ENCODE data around the gene C1QBP. TPM values are rescaled to one million over a fixed set of nuclear protein-coding genes. Genes with fewer than 3 reads are reported as not detected.

Gene C1QBP
- total RNA-seq, 6 experiments from 2014 or later: 60.2 to 163 (median 67.6) TPM

DNA sequence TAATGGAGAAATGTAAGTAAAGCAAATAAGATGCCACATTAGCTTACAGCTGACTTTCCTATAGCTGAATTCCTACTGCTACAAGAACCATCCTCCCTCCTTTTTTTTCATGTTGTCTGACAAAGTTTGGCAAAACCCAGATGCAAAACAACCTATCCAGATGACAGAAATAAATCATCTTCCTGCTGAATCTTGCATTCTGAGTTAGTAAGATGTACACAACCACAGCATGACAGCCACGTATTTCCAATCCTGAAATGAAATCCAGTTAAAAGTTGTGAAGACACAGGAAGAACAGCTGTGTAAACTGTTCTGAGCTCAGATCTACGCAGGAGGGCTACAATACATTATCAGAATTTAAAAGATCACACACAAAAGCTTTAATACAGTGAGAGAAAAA, 35.0 kb upstream of the C1QBP start:
- H3K4me3 ChIP-seq: no peak overlapping the region
- H3K4me1 ChIP-seq: no peaks in the 10 kb centered on the region
- DNase-seq (no peak), ATAC-seq (no peak)
- H3K9me3 ChIP-seq: no peaks in the 10 kb centered on the region
- TF ChIP-seq, protein P1, sequence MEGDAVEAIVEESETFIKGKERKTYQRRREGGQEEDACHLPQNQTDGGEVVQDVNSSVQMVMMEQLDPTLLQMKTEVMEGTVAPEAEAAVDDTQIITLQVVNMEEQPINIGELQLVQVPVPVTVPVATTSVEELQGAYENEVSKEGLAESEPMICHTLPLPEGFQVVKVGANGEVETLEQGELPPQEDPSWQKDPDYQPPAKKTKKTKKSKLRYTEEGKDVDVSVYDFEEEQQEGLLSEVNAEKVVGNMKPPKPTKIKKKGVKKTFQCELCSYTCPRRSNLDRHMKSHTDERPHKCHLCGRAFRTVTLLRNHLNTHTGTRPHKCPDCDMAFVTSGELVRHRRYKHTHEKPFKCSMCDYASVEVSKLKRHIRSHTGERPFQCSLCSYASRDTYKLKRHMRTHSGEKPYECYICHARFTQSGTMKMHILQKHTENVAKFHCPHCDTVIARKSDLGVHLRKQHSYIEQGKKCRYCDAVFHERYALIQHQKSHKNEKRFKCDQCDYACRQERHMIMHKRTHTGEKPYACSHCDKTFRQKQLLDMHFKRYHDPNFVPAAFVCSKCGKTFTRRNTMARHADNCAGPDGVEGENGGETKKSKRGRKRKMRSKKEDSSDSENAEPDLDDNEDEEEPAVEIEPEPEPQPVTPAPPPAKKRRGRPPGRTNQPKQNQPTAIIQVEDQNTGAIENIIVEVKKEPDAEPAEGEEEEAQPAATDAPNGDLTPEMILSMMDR (IDR thresholded peaks at IDR 0.05): no peak
- no peak for TF ChIP-seq POLR2A (IDR thresholded peaks at IDR 0.05)
- 100% methylated on average over 2 of the region's 2 CpGs for WGBS (ENCODE audit: insufficient coverage, low coverage, low lambda C conversion rate, missing lambda C conversion rate)
- H3K36me3 ChIP-seq: peaks cover 9 to 67% (median 25%) of the 10 kb centered on the region in 4 donors
- no peaks in the 10 kb centered on the region for H3K27me3 ChIP-seq
- intact Hi-C loops (cut with DNase I): no loop called here
- H3K27ac ChIP-seq: no peak overlapping the region

DNA sequence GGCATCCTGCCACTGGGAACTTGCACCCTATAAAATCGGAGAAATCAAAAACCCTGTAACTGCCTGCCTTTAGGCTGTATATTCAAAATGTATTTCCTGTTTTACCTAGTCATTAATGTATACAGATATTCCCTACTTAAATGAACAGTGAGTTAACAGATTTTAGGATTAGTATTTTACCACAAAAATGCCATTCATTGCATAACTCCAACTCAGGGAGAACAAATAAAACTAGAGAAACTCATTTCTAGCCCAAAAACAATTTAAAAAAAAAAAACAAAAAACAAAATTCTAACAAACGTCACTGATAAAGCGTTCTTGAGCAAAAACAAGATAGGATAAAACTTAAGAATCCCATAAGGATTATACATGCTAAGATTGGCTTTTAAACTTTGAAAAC, 33.6 kb upstream of the C1QBP start:
- Histone ChIP-seq H3K9me3 (no peaks in the 10 kb centered on the region), H3K4me3 (no peak overlapping the region), H3K27ac (no peak overlapping the region), H3K4me1 (no peaks in the 10 kb centered on the region), H3K27me3 (no peaks in the 10 kb centered on the region), H3K36me3 (peaks cover 5 to 53% (median 15%) of the 10 kb centered on the region in 4 donors)
- TF ChIP-seq POLR2A (IDR thresholded peaks at IDR 0.05): no peak
- TF ChIP-seq, protein P1 (IDR thresholded peaks at IDR 0.05): no peak
- 81% methylated on average over 3 of the region's 3 CpGs for WGBS (ENCODE audit: insufficient coverage, low coverage, low lambda C conversion rate, missing lambda C conversion rate)
- ATAC-seq (no peak), DNase-seq (no peak)
- intact Hi-C loops (cut with DNase I): no loop called here

DNA sequence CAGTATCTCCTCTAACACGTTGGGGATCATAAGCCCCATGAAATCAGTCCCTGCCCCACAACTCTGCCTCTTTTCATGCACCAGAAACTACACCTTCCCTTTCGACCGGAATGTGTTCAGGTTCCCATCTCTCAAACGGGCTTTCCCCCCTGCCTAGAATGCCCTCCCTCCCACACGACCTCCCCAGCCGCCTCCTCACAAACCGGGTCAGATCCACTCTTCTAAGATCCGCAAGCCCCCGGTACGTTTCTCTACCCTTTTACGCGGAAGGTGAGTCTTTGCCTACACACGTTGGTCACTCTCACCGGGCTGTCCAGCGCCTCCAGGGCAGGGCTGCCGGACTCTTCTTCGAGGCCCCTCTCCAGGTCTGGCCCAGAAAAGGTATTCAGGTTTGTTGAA, 29.1 kb upstream of the C1QBP start:
- H3K9me3 ChIP-seq: no peaks in the 10 kb centered on the region
- intact Hi-C loops (cut with DNase I): no loop called here
- H3K4me3 ChIP-seq: peak overlapping the region; percentile 90 to 99 (median 94)
- H3K27me3 ChIP-seq: no peaks in the 10 kb centered on the region
- DNase-seq (no peak), ATAC-seq (peak; percentile 12 to 26 (median 20))
- WGBS (ENCODE audit: insufficient coverage, low coverage, low lambda C conversion rate, missing lambda C conversion rate): 0% methylated on average over 13 of the region's 17 CpGs
- peak overlapping the region in 2 of 3 donors; percentile 72 to 77 for H3K27ac ChIP-seq
- TF ChIP-seq, protein P1 (IDR thresholded peaks at IDR 0.05): no peak
- no peak for TF ChIP-seq POLR2A (IDR thresholded peaks at IDR 0.05)
- peaks cover 0 to 11% (median 6%) of the 10 kb centered on the region in 4 donors for H3K36me3 ChIP-seq
- peaks cover 0 to 36% (median 17%) of the 10 kb centered on the region in 4 donors for H3K4me1 ChIP-seq

DNA sequence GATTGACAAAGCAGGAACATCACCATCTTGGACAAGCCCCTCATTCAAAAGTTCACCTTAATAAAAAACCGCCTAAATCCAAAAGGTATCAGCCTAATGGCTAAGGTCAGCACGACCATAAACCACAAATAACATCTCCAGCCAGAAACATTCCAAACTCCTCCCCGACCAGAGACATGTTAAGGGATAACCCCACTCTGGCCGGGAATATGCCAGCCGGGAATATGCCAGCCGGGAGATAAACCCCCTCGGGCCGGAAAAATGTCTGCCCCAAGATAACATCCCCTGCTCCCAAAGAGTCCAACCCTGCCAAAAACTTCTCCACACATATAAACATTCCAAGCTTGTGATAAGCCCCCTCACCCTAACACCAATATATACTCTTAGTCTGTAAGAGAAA, 28.5 kb upstream of the C1QBP start:
- no peak for DNase-seq
- peak overlapping the region; percentile 90 to 99 (median 94) for H3K4me3 ChIP-seq
- no peak for ATAC-seq
- no peaks in the 10 kb centered on the region for H3K9me3 ChIP-seq
- no peaks in the 10 kb centered on the region for H3K27me3 ChIP-seq
- WGBS (ENCODE audit: insufficient coverage, low coverage, low lambda C conversion rate, missing lambda C conversion rate): 9% methylated on average over 7 of the region's 8 CpGs
- intact Hi-C loops (cut with DNase I): no loop called here
- peaks cover 0 to 36% (median 17%) of the 10 kb centered on the region in 4 donors for H3K4me1 ChIP-seq
- peaks cover 0 to 10% (median 6%) of the 10 kb centered on the region in 4 donors for H3K36me3 ChIP-seq
- no peak for TF ChIP-seq POLR2A (IDR thresholded peaks at IDR 0.05)
- TF ChIP-seq, protein P1 (IDR thresholded peaks at IDR 0.05): no peak
- no peak overlapping the region for H3K27ac ChIP-seq

DNA sequence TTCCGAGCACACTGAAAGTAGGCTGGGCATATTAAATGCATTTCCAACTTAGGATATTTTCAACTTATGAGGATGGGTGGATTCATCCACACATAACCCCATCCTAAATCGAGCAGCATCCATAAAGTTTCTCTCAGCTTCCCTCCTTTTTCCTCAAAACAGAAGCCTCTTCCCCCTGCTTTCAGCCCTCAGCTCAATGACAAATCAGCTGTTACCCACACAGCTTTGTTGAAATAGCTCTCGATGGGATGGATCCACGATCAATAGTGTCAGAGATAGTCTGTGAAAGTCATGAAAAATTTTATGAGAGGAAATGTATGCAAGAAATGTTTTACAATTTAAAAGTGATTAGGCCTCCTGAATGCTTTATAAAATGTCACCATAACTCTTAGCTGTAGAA, 27.3 kb upstream of the C1QBP start:
- Histone ChIP-seq H3K4me1 (peaks cover 0 to 36% (median 17%) of the 10 kb centered on the region in 4 donors), H3K9me3 (no peaks in the 10 kb centered on the region), H3K27me3 (no peaks in the 10 kb centered on the region), H3K36me3 (peaks cover 0 to 5% (median 0%) of the 10 kb centered on the region in 4 donors), H3K27ac (no peak overlapping the region), H3K4me3 (no peak overlapping the region)
- 54% methylated on average over 4 of the region's 4 CpGs for WGBS (ENCODE audit: insufficient coverage, low coverage, low lambda C conversion rate, missing lambda C conversion rate)
- TF ChIP-seq, protein P1 (IDR thresholded peaks at IDR 0.05): no peak
- TF ChIP-seq POLR2A (IDR thresholded peaks at IDR 0.05): no peak
- DNase-seq (no peak), ATAC-seq (no peak)
- intact Hi-C loops (cut with DNase I): no loop called here
